ENCODE measurements around the gene ADAM10. TPM values are rescaled to one million over a fixed set of nuclear protein-coding genes. Genes with fewer than 3 reads are reported as not detected.

The ADAM10 gene
- total RNA-seq, 1 donor from 2014 or later: 36.6 TPM

DNA sequence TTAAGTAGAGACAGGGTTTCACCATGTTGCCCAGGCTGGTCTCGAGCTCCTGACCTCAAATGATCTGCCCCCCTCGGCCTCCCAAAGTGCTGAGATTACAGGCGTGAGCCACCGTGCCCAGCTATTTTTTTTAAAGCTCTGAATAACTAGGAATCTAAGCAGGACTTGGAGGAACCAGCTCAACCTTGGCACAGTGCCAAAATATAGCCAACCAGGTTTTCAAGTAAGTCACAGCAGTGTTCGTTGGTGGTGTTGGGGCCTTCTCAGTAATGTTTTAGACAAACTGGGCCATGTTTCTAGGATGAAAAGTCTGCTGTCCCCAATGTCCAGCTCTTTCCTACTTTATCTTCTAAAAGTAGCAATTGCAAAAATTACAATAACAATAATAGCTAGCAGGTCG, 6.4 kb upstream of the ADAM10 start:
- no peak for DNase-seq (ENCODE audit: low spot score)
- no peak for ATAC-seq

GRCh38 chr15:58755350-58755749, 5.8 kb upstream of the ADAM10 start:
- ATAC-seq (no peak), DNase-seq (ENCODE audit: low spot score) (no peak)

- DNase-seq (ENCODE audit: low spot score) (no peak), ATAC-seq (no peak)
Measured at GRCh38 chr15:58752716-58753115, 3.2 kb upstream of the ADAM10 start.

GRCh38 chr15:58748852-58749531, 515 bp downstream of the ADAM10 start:
- peak; percentile 48 for ATAC-seq
- peak; percentile 68 for DNase-seq (ENCODE audit: low spot score)

DNA sequence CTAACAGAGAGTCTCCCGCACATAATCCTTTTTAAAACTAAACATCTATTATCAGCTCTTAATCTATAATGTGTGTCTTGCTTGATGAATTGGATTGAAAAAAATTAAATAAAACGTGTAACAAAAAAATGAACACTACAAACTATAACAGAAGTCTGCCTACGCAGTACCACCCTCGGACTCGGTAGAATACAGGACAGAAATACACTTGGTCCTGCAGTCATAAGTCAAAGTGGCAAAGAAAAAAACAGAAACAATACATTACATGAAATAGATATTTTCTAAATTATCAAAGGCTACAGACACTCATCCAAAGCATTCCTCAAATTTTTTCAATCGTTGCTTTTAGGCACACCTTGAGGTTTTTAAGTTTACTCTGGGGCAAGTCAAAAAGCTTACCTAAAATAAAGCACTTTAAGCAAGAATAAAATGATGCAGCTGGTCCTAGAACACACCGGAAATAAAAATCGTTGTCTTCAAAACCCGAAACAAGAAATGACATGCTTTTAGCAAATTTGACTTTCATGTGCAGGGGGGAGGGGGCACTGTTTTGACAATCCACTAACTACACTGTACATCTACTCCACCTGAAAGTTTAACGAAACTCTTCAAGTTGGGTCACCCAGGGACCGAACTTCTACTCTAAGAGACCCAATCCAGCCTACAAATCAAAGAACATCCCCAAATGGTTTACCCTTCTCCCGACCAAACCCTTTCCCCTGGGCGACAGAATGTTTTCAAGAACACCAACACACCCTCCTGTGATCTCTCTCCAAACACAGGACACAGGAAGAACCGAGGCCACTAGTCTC, 1.3 kb downstream of the ADAM10 start:
- DNase-seq (ENCODE audit: low spot score) (no peak), ATAC-seq (no peak)

- DNase-seq (ENCODE audit: low spot score) (no peak), ATAC-seq (no peak)
Measured at GRCh38 chr15:58746174-58746573, 3.3 kb downstream of the ADAM10 start.

- DNase-seq (ENCODE audit: low spot score): no peak
- peak; percentile 69 for ATAC-seq
Measured at GRCh38 chr15:58742819-58743502, 6.5 kb downstream of the ADAM10 start.

DNA sequence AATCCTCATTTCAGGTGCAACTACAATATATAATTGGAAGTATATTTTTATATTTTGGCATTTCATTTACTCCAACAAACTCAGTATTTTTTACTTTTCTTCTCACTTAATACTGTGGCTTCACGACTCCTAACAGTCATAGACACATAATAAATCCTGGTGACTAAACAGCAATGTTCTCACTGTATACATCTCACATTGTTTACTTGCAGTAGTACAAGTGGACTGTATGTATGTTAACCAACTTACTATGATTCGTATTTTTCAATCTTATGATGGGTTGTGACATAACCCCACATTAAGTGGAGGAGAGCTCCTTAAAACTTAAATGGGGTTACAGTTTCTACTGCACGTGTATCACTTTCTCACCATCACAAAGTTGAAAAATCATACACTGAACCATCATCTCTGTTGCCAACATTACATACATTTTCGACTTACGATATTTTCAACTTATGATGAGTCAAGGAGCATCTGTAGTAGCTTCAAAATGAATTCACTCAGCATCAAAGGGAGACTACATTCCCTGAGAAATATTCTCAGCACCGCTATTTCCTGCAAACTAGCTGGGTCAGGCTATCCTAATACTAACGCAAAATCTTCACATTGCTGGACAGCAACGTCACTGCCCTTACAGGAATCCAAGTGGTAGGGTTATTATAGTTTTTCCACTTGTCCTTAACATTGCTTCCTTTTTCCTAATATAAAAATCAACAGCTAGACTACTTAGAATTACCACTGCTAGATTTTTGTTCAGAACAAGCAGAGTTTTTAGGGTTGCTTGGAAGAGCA, 7.3 kb downstream of the ADAM10 start:
- DNase-seq (ENCODE audit: low spot score) (no peak), ATAC-seq (peak; percentile 49)

DNA sequence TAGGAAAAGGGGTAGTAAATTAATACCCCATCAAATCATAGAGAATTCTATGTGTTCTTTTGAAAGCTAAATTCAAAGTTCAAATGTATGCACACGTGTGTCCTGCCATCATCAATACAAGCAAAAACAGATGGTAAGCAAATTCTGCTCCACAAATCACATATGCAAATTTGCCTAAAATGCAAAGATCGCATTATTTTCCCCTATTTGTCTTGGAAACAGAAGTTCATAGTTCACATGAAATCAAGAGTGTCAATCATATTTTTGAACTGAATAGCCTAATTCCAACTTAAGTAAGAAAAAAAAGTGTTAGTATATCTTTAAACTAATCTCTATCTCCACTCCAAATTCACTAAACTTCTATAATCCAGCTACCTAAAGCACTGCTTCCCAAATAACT, 8.5 kb downstream of the ADAM10 start:
- no peak for DNase-seq (ENCODE audit: low spot score)
- no peak for ATAC-seq

GRCh38 chr15:58740436-58740835, 9.1 kb downstream of the ADAM10 start:
- DNase-seq (ENCODE audit: low spot score) (no peak), ATAC-seq (no peak)

- ATAC-seq: peak; percentile 59
- no peak for DNase-seq (ENCODE audit: low spot score)
Measured at GRCh38 chr15:58738046-58738707, 11.3 kb downstream of the ADAM10 start.

DNA sequence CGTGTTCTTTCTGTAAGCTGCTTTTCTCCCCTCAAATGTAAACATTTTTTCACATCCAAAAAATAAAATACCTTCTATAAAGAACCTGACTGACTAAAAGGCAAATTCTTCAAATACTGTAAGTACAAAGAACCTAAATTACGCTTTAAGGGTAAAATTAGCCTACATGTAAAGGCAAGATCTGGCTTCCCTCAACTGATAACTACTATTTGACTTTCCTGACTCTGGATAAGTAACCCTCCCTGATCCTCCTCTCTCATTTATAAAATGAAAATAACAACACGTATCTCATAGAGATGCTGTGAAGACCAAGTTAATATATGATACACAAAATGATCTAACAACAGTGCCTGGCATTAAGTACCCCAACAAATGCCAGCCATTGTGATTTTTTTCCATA, 12.2 kb downstream of the ADAM10 start:
- DNase-seq (ENCODE audit: low spot score): no peak
- no peak for ATAC-seq

GRCh38 chr15:58736018-58736643, 13.4 kb downstream of the ADAM10 start:
- DNase-seq (ENCODE audit: low spot score) (no peak), ATAC-seq (no peak)

DNA sequence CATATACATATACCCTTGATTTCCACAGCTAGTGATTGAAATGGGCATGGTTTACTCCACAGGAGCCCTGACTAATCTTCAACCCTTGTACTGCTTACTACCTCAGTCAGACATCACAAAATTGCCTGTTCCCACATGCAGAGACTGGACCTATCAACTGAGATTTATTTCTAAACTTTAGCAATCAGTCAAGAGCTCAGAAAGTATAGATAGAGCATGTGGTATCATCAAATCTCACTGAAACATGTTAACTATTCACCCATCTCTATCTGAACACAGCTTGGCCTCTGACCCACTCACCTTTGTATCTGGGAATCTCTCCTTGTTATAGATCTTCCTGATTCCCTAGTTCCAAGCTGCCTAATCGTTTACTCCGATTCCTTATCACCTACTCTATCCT, 14.6 kb downstream of the ADAM10 start:
- ATAC-seq: peak; percentile 67

DNA sequence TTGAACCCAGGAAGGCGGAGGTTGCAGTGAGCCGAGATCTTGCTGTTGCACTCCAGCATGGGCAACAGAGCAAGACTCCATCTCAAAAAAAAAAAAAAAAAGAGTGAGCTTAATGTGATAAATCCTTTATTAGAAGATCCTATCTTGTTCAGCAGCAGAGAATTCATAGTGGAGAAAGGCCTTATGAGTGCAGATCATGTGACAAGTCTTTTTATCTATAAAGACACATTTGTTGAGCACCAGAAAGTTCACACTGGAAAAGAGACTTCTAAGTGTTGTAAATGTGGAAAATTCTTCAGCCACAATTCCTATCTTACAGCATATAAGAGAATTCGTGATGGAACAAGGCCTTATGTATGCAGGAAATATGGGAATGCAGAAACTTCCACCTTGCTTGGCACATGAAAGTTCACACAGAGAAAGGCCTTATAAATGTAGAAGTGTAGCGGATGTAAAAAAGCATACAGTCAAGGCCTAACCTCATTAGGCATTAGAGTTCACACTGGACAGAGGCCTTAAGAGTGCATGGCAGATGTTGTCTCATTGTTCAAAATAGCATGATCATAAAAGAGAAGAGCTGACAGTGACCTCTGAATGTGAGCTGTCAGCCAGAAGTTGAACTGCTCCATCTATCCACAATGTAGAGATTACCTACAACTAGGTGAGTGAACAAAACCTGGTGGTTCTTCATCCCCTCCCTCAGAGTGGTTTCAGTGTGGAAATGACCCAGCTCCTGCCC, 16.7 kb downstream of the ADAM10 start:
- no peak for ATAC-seq

More for the DNA sequence above, 14.6 kb downstream of the ADAM10 start:
- DNase-seq (ENCODE audit: low spot score): no peak

GRCh38 chr15:58731756-58732535, 17.6 kb downstream of the ADAM10 start:
- DNase-seq (ENCODE audit: low spot score): no peak
- ATAC-seq: no peak

More for the DNA sequence above, 16.7 kb downstream of the ADAM10 start:
- DNase-seq (ENCODE audit: low spot score): no peak

GRCh38 chr15:58726867-58727266, 22.6 kb downstream of the ADAM10 start:
- DNase-seq (ENCODE audit: low spot score): no peak
- ATAC-seq: no peak

- no peak for DNase-seq (ENCODE audit: low spot score)
- no peak for ATAC-seq
Measured at GRCh38 chr15:58724466-58724865, 25.0 kb downstream of the ADAM10 start.

Data from left lobe of liver (tissue), 2 donors.